Right cardiac atrium (tissue), 5 donors: ENCODE data around the gene SLC1A2. TPM values are rescaled to one million over a fixed set of nuclear protein-coding genes. Genes with fewer than 3 reads are reported as not detected.

Experiments used
- polyA plus RNA-seq: library from polyadenylated mRNA; stranded (reverse); fragments of 200-250 nt; gene quantifications from one replicate; pipeline ENCODE4 v1.2.3, GENCODE V29; 2013
- total RNA-seq, 4 donors: library from RNA; stranded (reverse); fragmentation: NEBNext Ultra II Directional; extraction: Animal tissue kit (Norgen Biotek cat#: 25700); gene quantifications; one replicate each; pipeline ENCODE4 v1.2.1, GENCODE V29; 2021
- donor health status: healthy with polysubstance abuse.
- donor health status: DM: no; HTN: yes; CAD: no.
- donor health status: DM: no; HTN: no; CAD: no.
- donor health status: DM: no; HTN: yes; CAD: no; lungs with severe emphysema.
- donor health status: DM: yes; HTN: yes; CAD: no.

Gene SLC1A2
- total and polyA plus RNA-seq, 5 donors = 0.54 to 2.3 (median 1.3) TPM

Other genes with a start within 250 kb of the SLC1A2 start
- 10 to 100 TPM in 1 of 4 donors, 1 to 10 TPM in 3; 6.8 to 23.6 (median 8.9) TPM for gene PAMR1, start 106.1 kb upstream of the SLC1A2 start, total RNA-seq
- gene PAMR1, start 106.1 kb upstream of the SLC1A2 start, polyA plus RNA-seq = 5.7 TPM
- 1 to 10 TPM in 3 of 4 donors, under 1 TPM in 1; 0.91 to 5.9 (median 1.5) TPM for gene FJX1, start 198.9 kb upstream of the SLC1A2 start, total RNA-seq
- 0.95 TPM for gene FJX1, start 198.9 kb upstream of the SLC1A2 start, polyA plus RNA-seq
- gene TRIM44, start 243.2 kb upstream of the SLC1A2 start, total RNA-seq = 10 to 100 TPM; 38.7 to 54.2 (median 41.5) TPM
- gene TRIM44, start 243.2 kb upstream of the SLC1A2 start, polyA plus RNA-seq = 8.7 TPM